Ishikawa (cell line): ENCODE results near the gene UQCC5.

Experiments used
- EP300 ChIP-seq: IDR thresholded peaks from 2 replicates; pipeline ENCODE4 v1.6.1; 2012; ENCODE audit warnings: borderline replicate concordance
- TAF1 ChIP-seq: IDR thresholded peaks from 2 replicates; pipeline ENCODE4 v1.6.1; 2012; ENCODE audit warnings: low read depth, mild to moderate bottlenecking
- TCF12 ChIP-seq: IDR thresholded peaks from 2 replicates; pipeline ENCODE4 v1.6.1; 2012; ENCODE audit warnings: low read depth

- TF ChIP-seq TCF12 (no peak), EP300 (no peak), TAF1 (no peak)
Measured at GRCh38 chr3:52513281-52513680, 23.1 kb upstream of the UQCC5 start.
